AG04450 (cell line): ENCODE results near the gene SMLR1. TPM values are rescaled to one million over a fixed set of nuclear protein-coding genes. Genes with fewer than 3 reads are reported as not detected.

ENCODE experiments used
- CTCF ChIA-PET: fragments of 300-600, 350-600 bp; formaldehyde crosslinking; extraction: SDS; loops from one replicate; lab custom pipeline; 2022; ENCODE audit warnings: antibody characterized with exemption, inconsistent platforms; lab: Charles Lee
- POLR2A ChIA-PET: fragments of 350-600 bp; formaldehyde crosslinking; extraction: SDS; loops from one replicate; lab custom pipeline; 2021; ENCODE audit warnings: antibody characterized with exemption, inconsistent platforms; lab: Yijun Ruan, JAX
- DNase-seq: peaks from one replicate; pipeline ENCODE4 v3.0.0-alpha.2; 2011; ENCODE audit warnings: low read depth, low spot score
- H3K27ac ChIP-seq: one replicate; pipeline ENCODE4 v1.5.1; 2012; ENCODE audit warnings: low read depth, low read length, control low read depth
- H3K27me3 ChIP-seq: one replicate; pipeline ENCODE4 v1.6.0; 2012; ENCODE audit warnings: low read length; ENCODE audit not compliant: control insufficient read depth, insufficient read depth
- H3K4me3 ChIP-seq: 2 replicates; pipeline ENCODE4 v1.5.1; 2011; ENCODE audit warnings: mild to moderate bottlenecking, low read depth, low read length, control low read depth
- H3K9me3 ChIP-seq: 2 replicates; pipeline ENCODE4 v1.5.1; 2012; ENCODE audit warnings: low read length; ENCODE audit not compliant: control insufficient read depth, insufficient read depth
- CTCF ChIP-seq: IDR thresholded peaks from 2 replicates; pipeline ENCODE4 v1.5.1; 2011; ENCODE audit warnings: low read depth, low read length, control low read depth, inconsistent platforms
- polyA plus RNA-seq: library from polyadenylated mRNA; depleted of rRNA; stranded (reverse); fragments of >200 nt; gene quantifications from 2 replicates; pipeline ENCODE4 v1.2.3, GENCODE V29; 2011

SMLR1 gene
- polyA plus RNA-seq, 1 experiment = not detected

DNA sequence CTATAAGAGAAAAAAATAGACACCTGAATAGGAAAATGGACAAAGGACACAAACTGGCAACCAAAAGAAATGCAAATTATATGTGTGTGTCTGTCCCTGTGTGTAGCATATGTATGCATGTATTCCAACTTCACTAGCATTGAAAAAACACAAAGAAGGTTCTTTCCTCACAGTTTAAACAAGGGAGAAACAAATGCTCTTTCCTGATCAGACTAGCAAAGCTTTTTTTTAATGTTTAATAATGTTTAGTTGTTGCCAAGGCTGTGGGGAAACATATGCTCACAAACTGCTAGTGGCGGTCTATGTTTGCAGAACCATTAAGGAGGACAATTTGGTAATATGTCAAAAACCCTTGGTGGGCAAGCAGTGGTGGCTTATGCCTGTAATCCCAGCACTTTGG is 22.4 kb downstream of the SMLR1 start:
- Histone ChIP-seq H3K4me3 (no peak overlapping the region), H3K27me3 (no peaks in the 10 kb centered on the region), H3K27ac (no peak overlapping the region), H3K9me3 (no peaks in the 10 kb centered on the region)
- TF ChIP-seq CTCF = no peak
- ChIA-PET POLR2A (no interaction called here), CTCF (no interaction called here)
- DNase-seq = no peak

DNA sequence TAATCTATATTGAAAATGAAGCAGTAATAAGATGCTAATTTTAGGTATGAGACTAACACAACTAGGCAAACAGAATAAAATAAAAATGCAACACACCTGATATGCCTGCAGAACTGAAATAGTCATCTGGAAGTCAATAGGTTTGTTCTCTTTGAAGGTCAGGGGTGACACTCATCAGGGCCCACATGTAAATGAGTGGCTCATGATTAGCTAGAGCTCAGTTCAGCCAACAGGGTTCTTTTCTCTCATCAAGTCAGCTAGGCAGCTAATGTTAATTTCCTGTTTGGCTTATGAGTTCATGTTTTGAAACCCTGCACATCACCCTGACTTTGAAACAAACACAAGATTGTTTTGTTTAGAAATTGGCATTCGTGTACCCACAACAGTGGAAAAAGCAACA is 23.8 kb downstream of the SMLR1 start:
- ChIA-PET POLR2A (no interaction called here), CTCF (interaction anchor here (1.0 to 1.2 kb wide), 2 partner anchors 35 to 153 kb away, joined by 3 read pairs; no protein-coding TSS in a partner anchor)
- Histone ChIP-seq H3K9me3 (no peaks in the 10 kb centered on the region), H3K4me3 (no peak overlapping the region), H3K27me3 (no peaks in the 10 kb centered on the region), H3K27ac (no peak overlapping the region)
- no peak for DNase-seq
- TF ChIP-seq CTCF = no peak

GRCh38 chr6:130852844-130853554 is 25.8 kb downstream of the SMLR1 start:
- no peak for DNase-seq
- no peak overlapping the region for H3K27ac ChIP-seq
- H3K4me3 ChIP-seq = no peak overlapping the region
- ChIA-PET CTCF (interaction anchor here (0.8 kb wide), 1 partner anchor 262 kb away, joined by 3 read pairs; no protein-coding TSS in a partner anchor), POLR2A (no interaction called here)
- H3K9me3 ChIP-seq = no peaks in the 10 kb centered on the region
- no peak for TF ChIP-seq CTCF
- H3K27me3 ChIP-seq = no peaks in the 10 kb centered on the region

- Histone ChIP-seq H3K27me3 (no peaks in the 10 kb centered on the region), H3K4me3 (no peak overlapping the region), H3K9me3 (no peaks in the 10 kb centered on the region), H3K27ac (no peak overlapping the region)
- TF ChIP-seq CTCF = no peak
- CTCF ChIA-PET = interaction anchor here (0.8 kb wide), 1 partner anchor 261 kb away, joined by 3 read pairs; no protein-coding TSS in a partner anchor
- no peak for DNase-seq
- POLR2A ChIA-PET = no interaction called here
Measured at GRCh38 chr6:130853555-130854183, 26.5 kb downstream of the SMLR1 start.

GRCh38 chr6:130858054-130858453 is 30.8 kb downstream of the SMLR1 start:
- POLR2A ChIA-PET = no interaction called here
- no peaks in the 10 kb centered on the region for H3K27me3 ChIP-seq
- TF ChIP-seq CTCF = no peak
- CTCF ChIA-PET = interaction anchor here (1.0 kb wide), 1 partner anchor 810 kb away, joined by 4 read pairs; no protein-coding TSS in a partner anchor
- no peak for DNase-seq
- H3K4me3 ChIP-seq = no peak overlapping the region
- no peak overlapping the region for H3K27ac ChIP-seq
- no peaks in the 10 kb centered on the region for H3K9me3 ChIP-seq
